GM12874 (cell line): ENCODE results near the gene CYP2D6.

Source experiments
- CTCF ChIP-seq: IDR thresholded peaks from 2 replicates; pipeline ENCODE4 v1.5.1; 2011; ENCODE audit warnings: low read depth, mild to moderate bottlenecking, control low read depth, low read length, moderate library complexity; ENCODE audit not compliant: insufficient read depth

The CYP2D6 gene

GRCh38 chr22:42156598-42156997 lies 26.0 kb upstream of the CYP2D6 start:
- TF ChIP-seq CTCF = no peak

- TF ChIP-seq CTCF = no peak
Observed at GRCh38 chr22:42156121-42156520, 25.5 kb upstream of the CYP2D6 start.

- TF ChIP-seq CTCF = no peak
Observed at GRCh38 chr22:42155053-42155543, 24.5 kb upstream of the CYP2D6 start.

- TF ChIP-seq CTCF = no peak
Observed at GRCh38 chr22:42154293-42155052, 23.9 kb upstream of the CYP2D6 start.

GRCh38 chr22:42152661-42153270 lies 22.2 kb upstream of the CYP2D6 start:
- no peak for TF ChIP-seq CTCF

- no peak for TF ChIP-seq CTCF
Observed at GRCh38 chr22:42151924-42152635, 21.5 kb upstream of the CYP2D6 start.

GRCh38 chr22:42150727-42151590 lies 20.3 kb upstream of the CYP2D6 start:
- TF ChIP-seq CTCF = no peak
